ENCODE data around the gene SOHLH1. TPM values are rescaled to one million over a fixed set of nuclear protein-coding genes. Genes with fewer than 3 reads are reported as not detected.

SOHLH1 gene
- not detected for total RNA-seq (ENCODE audit: unreplicated experiment)
- long read RNA-seq = 0 reads

- H3K4me1 Mint-ChIP-seq (ENCODE audit: low read depth, unreplicated experiment) = no peaks in the 10 kb centered on the region
- peaks cover 4% of the 10 kb centered on the region for H3K27me3 Mint-ChIP-seq (ENCODE audit: unreplicated experiment)
- no peaks in the 10 kb centered on the region for H3K36me3 Mint-ChIP-seq (ENCODE audit: unreplicated experiment)
- DNase-seq = no peak
- H3K9me3 Mint-ChIP-seq (ENCODE audit: unreplicated experiment) = no peaks in the 10 kb centered on the region
- no peak for TF ChIP-seq CTCF (IDR thresholded peaks at IDR 0.05; ENCODE audit: partially characterized antibody, unreplicated experiment)
- H3K27ac Mint-ChIP-seq (ENCODE audit: unreplicated experiment) = no peak within 1 kb of the TSS
- no peak within 1 kb of the TSS for H3K4me3 Mint-ChIP-seq (ENCODE audit: unreplicated experiment)
Observed at GRCh38 chr9:135699440-135699839, at the start of gene SOHLH1. TSS of gene SOHLH1 (minus strand) at chr9:135699481. CDS start at chr9:135699467, 14 bp downstream.

- Mint-ChIP-seq H3K27ac (ENCODE audit: unreplicated experiment) (no peak overlapping the region), H3K4me1 (ENCODE audit: low read depth, unreplicated experiment) (no peaks in the 10 kb centered on the region), H3K27me3 (ENCODE audit: unreplicated experiment) (peaks cover 5% of the 10 kb centered on the region), H3K4me3 (ENCODE audit: unreplicated experiment) (no peak overlapping the region), H3K36me3 (ENCODE audit: unreplicated experiment) (peaks cover 6% of the 10 kb centered on the region), H3K9me3 (ENCODE audit: unreplicated experiment) (peaks cover 5% of the 10 kb centered on the region)
- DNase-seq = no peak
- no peak for TF ChIP-seq CTCF (IDR thresholded peaks at IDR 0.05; ENCODE audit: partially characterized antibody, unreplicated experiment)
Observed at GRCh38 chr9:135748676-135749075, 49.4 kb upstream of the SOHLH1 start.

GRCh38 chr9:135747311-135747710, 48.0 kb upstream of the SOHLH1 start:
- no peak for DNase-seq
- Mint-ChIP-seq H3K27ac (ENCODE audit: unreplicated experiment) (no peak overlapping the region), H3K27me3 (ENCODE audit: unreplicated experiment) (no peaks in the 10 kb centered on the region), H3K4me1 (ENCODE audit: low read depth, unreplicated experiment) (peaks cover 2% of the 10 kb centered on the region), H3K9me3 (ENCODE audit: unreplicated experiment) (peaks cover 2% of the 10 kb centered on the region), H3K36me3 (ENCODE audit: unreplicated experiment) (no peaks in the 10 kb centered on the region), H3K4me3 (ENCODE audit: unreplicated experiment) (no peak overlapping the region)
- TF ChIP-seq CTCF (IDR thresholded peaks at IDR 0.05; ENCODE audit: partially characterized antibody, unreplicated experiment) = no peak

GRCh38 chr9:135746565-135746964, 47.3 kb upstream of the SOHLH1 start:
- H3K27me3 Mint-ChIP-seq (ENCODE audit: unreplicated experiment) = no peaks in the 10 kb centered on the region
- DNase-seq = no peak
- peaks cover 2% of the 10 kb centered on the region for H3K4me1 Mint-ChIP-seq (ENCODE audit: low read depth, unreplicated experiment)

More at GRCh38 chr9:135746565-135746964, 47.3 kb upstream of the SOHLH1 start:
- no peaks in the 10 kb centered on the region for H3K9me3 Mint-ChIP-seq (ENCODE audit: unreplicated experiment)
- no peaks in the 10 kb centered on the region for H3K36me3 Mint-ChIP-seq (ENCODE audit: unreplicated experiment)
- no peak for TF ChIP-seq CTCF (IDR thresholded peaks at IDR 0.05; ENCODE audit: partially characterized antibody, unreplicated experiment)
- H3K4me3 Mint-ChIP-seq (ENCODE audit: unreplicated experiment) = no peak overlapping the region
- H3K27ac Mint-ChIP-seq (ENCODE audit: unreplicated experiment) = no peak overlapping the region

All from glutamatergic neuron (in vitro differentiated cells).